Measurements from ENCODE around the gene LRRC53. TPM values are rescaled to one million over a fixed set of nuclear protein-coding genes. Genes with fewer than 3 reads are reported as not detected.

The LRRC53 gene
- total and polyA plus RNA-seq, 2 experiments from 2014 or later, result not detected

- DNase-seq (ENCODE audit: low spot score) (no peak), ATAC-seq (no peak)
- H3K4me1 ChIP-seq (ENCODE audit: insufficient read depth), result no peaks in the 10 kb centered on the region
- no peaks in the 10 kb centered on the region for H3K79me2 ChIP-seq (replicated peaks; ENCODE audit: insufficient read depth)
- Mint-ChIP-seq H3K27ac (no peak overlapping the region), H3K9me3 (no peaks in the 10 kb centered on the region), H3K36me3 (ENCODE audit: low read depth) (no peaks in the 10 kb centered on the region), H3K4me3 (no peak overlapping the region), H3K27me3 (ENCODE audit: insufficient read depth, low read depth, poor library complexity) (peaks cover 1% of the 10 kb centered on the region), H3K4me1 (no peaks in the 10 kb centered on the region)
- H3K4me3 ChIP-seq, result no peak overlapping the region
- no peak overlapping the region for H3K27ac ChIP-seq (ENCODE audit: low read depth)
- TF ChIP-seq NANOG (IDR thresholded peaks at IDR 0.05; ENCODE audit: borderline replicate concordance) (no peak), ZNF331 (CRISPR knock-in tag; IDR thresholded peaks at IDR 0.05; ENCODE audit: low read depth) (no peak), STAT1 (IDR thresholded peaks at IDR 0.05; ENCODE audit: unreplicated experiment) (no peak), ZNF114 (CRISPR knock-in tag; IDR thresholded peaks at IDR 0.05) (no peak), EZH2 (IDR thresholded peaks at IDR 0.05; ENCODE audit: low read depth, unreplicated experiment) (no peak), REST (IDR thresholded peaks at IDR 0.05; ENCODE audit: unreplicated experiment) (no peak), CREB1 (CRISPR knock-in tag; IDR thresholded peaks at IDR 0.05; ENCODE audit: low read depth) (no peak), ETS1 (IDR thresholded peaks at IDR 0.05) (no peak), JUNB (IDR thresholded peaks at IDR 0.05; ENCODE audit: unreplicated experiment) (no peak), POLR2AphosphoS5 (IDR thresholded peaks at IDR 0.05; ENCODE audit: low read depth) (no peak), EZH2phosphoT487 (IDR thresholded peaks at IDR 0.05; ENCODE audit: unreplicated experiment) (no peak), ZNF462 (CRISPR knock-in tag; IDR thresholded peaks at IDR 0.05) (no peak)
- no peak overlapping the region for H2AFZ ChIP-seq
- no peaks in the 10 kb centered on the region for H4K20me1 ChIP-seq (replicated peaks; ENCODE audit: insufficient read depth)
- H3K4me2 ChIP-seq, result no peak overlapping the region
- no peaks in the 10 kb centered on the region for H3K36me3 ChIP-seq (ENCODE audit: insufficient read depth)
- H3K9me2 ChIP-seq (ENCODE audit: insufficient read depth), result no peaks in the 10 kb centered on the region
- H3F3A ChIP-seq (replicated peaks; ENCODE audit: low read depth), result no peaks in the 10 kb centered on the region
- no peaks in the 10 kb centered on the region for H3K27me3 ChIP-seq (ENCODE audit: insufficient read depth)
These were observed 80.1 kb downstream of the LRRC53 start for GRCh38 chr1:74432325-74432724.
